Stimulated activated CD4-positive, alpha-beta T cell treated with anti-CD3 and anti-CD28 coated beads, TNF-alpha, amount 100 ng/mL, for 48 hours (primary cell): Measurements from ENCODE around the gene SLC35G2.
"Not testable (repeated sequence)": the region's sequence is repeated elsewhere in the genome, so short reads cannot be mapped to it uniquely, and the experiment has no call there.

Source experiments
- DNase-seq, 3 donors: peaks; one replicate each; pipeline ENCODE4 v3.0.0-alpha.2; 2020; ENCODE audit warnings: low read depth in 3 of 3

SLC35G2 gene

GRCh38 chr3:136835089-136835812, 16.3 kb downstream of the SLC35G2 start:
- no peak for DNase-seq

DNA sequence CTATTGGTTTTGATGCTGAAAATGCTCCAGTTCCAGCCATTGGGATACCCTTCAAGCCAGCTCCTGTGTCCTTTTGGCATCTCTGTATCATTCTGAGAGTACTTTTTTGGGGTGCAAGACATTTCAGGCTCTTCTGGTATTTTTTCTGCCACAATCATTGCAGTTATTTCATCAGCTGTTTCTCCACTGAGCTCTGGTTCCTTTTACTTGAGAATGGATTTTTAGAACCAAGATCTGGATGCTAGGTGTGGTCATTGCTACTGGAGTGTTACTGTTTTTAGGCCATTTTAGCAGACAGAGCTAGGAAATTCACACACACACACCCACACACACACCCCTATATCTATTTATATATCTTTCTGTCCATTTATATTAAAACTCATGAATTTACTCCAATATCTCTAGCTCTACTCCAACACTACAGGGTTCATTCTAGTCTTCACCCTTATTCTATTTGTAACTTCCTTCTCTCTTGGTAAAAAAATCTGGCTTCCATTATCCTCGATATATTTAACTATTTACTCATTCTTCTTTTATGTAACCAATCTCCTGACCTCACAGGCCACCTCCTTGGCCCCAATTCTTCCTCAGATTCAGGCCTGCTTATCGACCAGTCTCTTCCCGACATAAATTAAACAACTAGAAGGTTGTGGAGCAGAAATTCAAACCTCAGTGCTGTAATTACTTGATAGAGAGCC, 17.0 kb downstream of the SLC35G2 start:
- no peak for DNase-seq

DNA sequence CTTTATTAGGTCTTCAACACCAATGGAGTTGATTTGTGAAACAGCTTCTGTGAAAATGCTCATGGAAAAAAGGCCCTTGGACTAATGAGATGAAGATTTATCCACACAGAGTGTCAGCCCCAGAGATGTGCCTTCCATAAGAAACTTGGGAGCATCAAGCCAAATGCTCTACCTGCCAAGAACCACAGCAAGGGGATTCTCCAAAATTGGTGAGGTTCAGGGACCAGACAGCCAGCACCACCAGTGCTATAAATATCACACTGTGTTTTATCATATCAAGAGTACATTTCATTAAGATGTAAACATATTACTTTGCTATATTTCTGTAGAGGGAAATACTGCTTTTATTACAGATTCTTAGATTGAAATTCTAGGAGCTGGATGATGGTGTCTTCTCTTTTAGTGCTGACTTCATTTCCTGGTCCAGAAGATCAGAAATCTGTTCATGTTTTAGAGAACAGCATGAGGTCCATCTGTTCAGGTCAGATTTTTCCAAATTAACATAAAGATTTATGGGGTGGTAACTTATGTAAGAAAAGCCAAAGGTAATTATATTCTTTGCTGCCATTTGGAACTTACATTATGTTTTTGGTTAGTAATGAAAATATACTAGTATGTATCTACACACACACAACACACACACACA, 17.7 kb downstream of the SLC35G2 start:
- no peak for DNase-seq

GRCh38 chr3:136838641-136839555, 20.0 kb downstream of the SLC35G2 start:
- no peak for DNase-seq

DNA sequence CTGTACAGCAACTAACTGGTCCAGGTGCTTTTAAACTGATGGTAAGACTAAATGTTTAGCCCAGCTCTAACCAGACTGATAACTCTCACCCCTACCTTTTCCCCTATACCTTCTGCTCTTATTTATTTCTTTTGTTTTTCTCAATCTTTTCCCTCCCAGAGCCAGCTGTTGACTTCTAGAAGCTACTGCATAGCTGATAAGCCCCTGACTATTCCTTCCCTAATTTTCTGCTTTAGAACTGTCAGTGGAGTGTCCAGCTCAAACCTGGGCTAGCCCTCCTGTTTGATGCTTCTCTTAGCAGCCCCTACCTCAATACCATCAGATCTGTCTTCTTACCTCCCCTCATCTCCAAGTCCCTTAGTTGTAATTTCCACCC, 20.6 kb downstream of the SLC35G2 start:
- DNase-seq = no peak

DNA sequence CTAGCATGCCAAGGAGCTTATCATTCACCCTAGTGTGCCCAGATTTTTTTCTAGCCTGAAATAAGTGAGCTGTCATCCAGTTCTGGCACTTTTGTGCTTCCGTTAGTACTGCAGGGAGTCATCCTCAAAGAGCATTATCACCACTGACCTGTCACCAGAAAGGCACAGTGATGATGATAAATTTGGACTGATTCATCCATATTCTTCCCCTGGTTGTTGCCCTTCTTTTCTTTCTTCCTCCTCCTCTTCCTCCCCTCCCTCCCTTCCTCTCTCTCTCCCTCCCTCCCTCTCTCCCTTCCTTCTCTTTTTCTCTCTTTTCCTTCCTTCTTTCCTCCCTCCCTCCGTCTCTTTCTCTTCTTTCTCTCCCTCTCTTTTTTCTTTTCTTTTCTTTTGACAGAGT, 21.3 kb downstream of the SLC35G2 start:
- DNase-seq = no peak

DNA sequence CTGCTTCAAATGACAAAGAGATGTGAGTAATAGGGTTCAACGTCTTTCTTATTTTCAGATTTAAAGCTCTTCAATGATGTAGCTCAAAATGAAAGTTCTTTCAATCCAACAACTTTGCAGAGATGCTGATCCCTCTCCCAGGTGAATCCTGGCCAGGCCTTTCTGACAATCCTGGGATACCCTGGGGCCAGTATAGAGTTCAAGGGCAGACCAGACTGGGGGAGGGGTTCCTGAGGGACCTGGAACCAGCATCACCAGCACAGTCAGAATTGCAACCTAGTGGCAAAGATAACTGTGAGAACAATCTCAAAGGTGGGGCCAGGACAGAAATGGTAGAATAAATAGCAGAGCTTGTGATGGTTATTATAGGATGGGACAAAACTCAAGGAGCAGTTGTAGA, 23.4 kb downstream of the SLC35G2 start:
- no peak for DNase-seq

DNA sequence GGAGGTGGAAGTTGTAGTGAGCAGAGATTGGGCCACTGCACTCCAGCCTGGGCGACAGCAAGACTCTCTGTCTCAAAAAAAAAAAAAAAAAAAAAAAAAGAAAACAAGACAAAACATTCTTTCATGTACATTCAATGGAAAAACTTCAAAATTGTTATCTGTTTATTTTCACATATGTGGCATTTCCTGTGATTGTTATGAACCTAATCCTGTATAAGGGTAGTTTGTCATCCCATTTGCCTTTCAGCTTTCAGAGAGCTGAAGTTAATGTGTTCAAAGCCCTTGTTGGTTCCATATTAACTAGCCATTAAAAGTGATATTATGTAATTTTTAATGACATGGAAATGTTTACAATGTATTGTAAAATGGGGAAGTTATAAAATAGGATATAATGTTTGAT, 25.8 kb downstream of the SLC35G2 start:
- DNase-seq = no peak

- DNase-seq = no peak
Measured at GRCh38 chr3:136852180-136852579, 33.3 kb downstream of the SLC35G2 start.

DNA sequence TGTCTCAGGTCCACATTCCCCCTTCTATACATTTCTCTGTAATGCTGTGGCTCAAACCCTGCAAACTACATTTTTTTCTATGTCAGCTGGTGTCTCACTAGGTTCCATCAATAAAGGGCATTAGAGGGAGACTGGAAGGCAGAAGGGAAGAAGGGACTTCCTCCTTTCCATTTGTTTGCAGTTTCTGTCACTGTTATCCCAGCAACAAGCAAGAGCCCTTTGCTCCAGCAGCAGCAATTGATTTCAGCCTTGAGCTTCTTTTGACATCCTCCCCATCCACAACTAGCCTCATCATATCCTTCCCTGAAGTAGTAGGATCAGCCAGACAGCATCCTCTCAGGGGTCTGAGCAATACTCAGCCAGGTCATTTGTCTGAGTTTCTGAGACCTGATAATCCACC, 37.7 kb downstream of the SLC35G2 start:
- DNase-seq = no peak

DNA sequence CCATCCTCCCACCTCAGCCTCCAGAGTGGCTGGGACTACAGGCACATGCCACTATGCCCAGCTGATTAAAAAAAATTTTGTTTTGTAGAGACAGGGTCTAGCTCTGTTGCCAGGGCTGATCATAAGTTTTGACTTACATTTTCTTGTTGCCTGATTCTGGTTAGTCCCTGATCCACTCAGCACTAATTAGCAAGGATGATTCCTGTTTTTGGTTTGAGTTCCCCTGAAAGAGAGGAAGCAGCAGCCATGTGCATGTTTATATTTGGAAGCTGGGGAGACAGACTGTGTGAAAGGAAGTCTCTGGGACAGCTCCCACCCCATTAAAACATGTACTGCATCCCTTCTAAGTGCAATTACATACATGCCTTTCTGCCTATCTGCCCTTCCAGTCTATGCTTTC, 39.5 kb downstream of the SLC35G2 start:
- DNase-seq = no peak

DNA sequence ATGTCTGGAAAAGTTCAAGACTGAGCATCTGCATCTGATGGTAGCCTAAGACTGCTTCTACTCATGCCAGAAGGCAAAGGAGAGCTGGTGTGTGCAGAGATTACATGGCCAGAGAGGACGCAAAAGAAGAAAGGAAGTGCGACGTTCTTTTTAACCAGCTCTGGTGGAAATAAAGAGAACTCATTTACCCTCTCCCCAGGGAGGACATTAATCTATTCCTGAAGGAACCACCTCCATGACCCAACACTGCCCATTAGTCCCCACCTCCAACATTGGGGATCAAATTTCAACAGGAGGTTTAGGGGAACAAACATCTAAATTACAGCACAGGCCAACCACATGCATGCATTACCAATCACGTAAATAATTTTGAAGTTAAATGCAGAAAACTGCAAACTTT, 41.6 kb downstream of the SLC35G2 start:
- DNase-seq = no peak

DNA sequence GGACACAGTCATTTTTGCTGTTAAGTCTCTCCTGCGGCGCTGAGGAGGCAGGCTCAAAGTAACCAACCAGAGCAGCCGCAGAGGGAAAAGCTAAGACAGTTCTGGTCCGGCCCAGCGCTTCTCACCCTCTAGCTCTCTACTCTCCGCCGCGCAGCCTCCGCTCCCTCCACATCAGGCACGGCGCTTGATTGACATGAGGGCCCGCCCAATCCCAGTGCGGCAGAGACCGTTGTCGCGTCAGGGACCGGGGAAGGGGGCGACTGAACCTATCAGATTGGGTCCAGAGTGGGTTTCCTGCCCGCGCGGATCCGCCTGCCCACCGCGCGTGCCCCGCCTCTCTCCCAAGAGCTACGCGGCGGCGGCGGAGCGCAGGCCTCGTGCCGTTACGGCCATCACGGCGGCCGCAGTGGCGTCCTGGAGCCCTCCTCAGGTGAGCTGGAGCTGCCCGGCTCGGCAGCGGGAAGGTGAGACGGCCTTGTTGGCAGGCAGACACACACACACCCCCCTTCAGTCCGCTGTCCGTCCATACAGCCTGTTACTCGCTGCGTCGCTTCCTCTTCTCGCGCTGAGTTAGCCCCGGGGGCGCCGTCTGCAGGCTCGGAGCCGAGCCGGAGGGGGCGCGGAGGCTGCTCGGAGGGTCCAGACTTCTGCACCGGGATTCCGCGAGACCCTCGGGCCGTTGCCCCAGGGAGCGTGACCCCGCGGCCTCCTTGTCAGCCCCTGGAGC, 43.1 kb downstream of the SLC35G2 start, which contains the start of gene NCK1:
NCK1 (plus strand) TSS at position 319 of the 727 bp plus-strand sequence. CDS start 65,794 bp downstream, outside the sequence.
- peak; percentile 95 to 97 (median 95) for DNase-seq

GRCh38 chr3:136862617-136863322, 43.8 kb downstream of the SLC35G2 start:
- DNase-seq = peak in 2 of 3 donors; percentile 19 to 27

- no peak for DNase-seq
Measured at GRCh38 chr3:136869282-136869681, 50.4 kb downstream of the SLC35G2 start.

- DNase-seq = not testable (repeated sequence)
Measured at GRCh38 chr3:136872258-136872657, 53.3 kb downstream of the SLC35G2 start.

DNA sequence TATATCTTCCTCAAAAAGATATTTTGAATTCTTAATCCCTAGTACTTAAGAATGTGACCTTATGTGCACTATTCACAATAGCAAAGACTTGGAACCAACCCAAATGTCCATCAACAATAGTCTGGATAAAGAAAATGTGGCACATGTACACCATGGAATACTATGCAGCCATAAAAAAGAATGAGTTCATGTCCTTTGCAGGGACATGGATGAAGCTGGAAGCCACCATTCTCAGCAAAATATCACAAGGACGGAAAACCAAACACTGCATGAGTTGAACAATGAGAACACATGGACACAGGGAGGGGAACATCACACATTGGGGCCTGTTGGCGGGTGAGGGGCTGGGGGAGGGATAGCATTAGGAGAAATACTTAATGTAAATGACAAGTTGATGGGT, 60.6 kb downstream of the SLC35G2 start:
- DNase-seq = not testable (repeated sequence)

- no peak for DNase-seq
Measured at GRCh38 chr3:136882571-136882970, 63.6 kb downstream of the SLC35G2 start.

DNA sequence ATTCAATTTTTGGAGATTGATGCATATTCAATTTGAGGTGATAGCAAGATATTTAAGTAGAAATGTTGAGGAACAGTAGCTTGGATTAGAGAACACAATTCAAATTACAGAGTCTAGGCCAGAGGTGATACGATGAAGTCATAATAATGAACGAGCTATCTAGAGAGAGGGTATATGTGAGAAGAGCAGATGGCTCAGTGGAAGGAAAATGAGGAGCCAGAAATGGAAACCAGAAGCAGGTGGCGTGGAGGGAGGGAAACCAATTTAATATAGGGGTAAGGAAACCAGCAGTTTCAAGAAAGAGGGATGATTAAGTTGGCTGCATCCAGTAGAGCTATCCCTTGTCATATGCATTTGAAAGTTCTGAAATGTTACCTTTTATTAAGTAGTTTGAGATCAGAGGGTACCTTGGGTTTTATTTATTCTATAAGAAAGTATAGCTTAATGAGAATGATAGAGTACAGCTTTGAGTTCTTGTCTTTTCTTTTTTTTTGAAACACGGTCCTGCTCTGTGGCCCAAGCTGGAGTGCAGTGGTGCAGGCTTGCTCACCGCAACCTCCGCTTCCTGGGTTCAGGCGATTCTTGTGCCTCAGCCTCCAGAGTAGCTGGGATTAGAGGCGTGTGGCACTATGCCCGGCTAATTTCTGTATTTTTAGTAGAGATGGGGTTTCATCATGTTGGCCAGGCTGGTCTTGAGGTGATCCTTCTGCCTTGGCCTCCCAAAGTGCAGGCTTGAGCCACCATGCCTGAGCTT, 65.2 kb downstream of the SLC35G2 start:
- DNase-seq = no peak
